ENCODE measurements around the gene CDH11. TPM values are rescaled to one million over a fixed set of nuclear protein-coding genes. Genes with fewer than 3 reads are reported as not detected.

Gene CDH11
- total and polyA plus RNA-seq, 10 of the 15 experiments (the other 5 are each of a cell fraction or from before 2014, with no cell fraction given) = 0.31 to 9.7 (median 0.87) TPM

DNA sequence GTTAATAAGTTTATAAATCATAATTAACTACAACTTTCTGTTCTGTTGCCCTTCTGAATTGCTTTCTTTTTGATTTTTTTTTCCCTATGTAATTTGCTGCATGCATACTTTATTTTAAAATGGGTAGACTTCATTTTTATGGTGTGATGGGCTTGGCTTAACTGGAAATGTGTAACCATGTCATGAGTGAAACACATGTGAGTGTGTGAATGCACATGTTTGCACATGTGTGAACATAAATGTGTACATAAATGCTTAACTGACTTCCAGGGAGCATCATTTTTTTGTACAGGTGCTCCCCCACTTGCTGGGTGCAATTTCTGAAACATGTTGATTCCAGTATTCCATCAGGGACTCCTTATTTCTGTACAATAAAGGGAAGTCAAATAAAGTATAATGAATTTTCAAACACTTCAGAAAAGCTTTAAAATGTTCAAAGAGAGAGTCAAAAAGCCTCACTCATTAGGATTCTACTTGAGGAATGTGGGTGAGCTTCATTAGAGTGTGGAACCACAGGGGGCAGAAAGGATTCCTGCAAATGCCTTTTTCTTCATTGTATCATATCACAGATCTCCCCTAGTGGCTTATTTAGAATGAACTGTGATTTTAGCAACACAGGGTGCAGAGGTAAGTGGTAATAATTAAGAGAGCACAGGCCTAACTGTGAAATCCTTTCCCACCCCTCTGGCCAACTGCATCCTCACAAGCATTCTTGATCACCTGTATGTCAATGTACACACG lies 31.7 kb upstream of the CDH11 start:
- Histone ChIP-seq H3K27ac (ENCODE audit: control insufficient read depth, insufficient read depth) (no peak overlapping the region), H2AFZ (ENCODE audit: control insufficient read depth, low read depth, low read length) (no peak overlapping the region), H3K36me3 (ENCODE audit: control insufficient read depth in 2 of 2, insufficient read depth in 2 of 2, low read length in 1 of 2) (no peaks in the 10 kb centered on the region), H3K4me3 (no peak overlapping the region), H3K79me2 (ENCODE audit: control insufficient read depth, insufficient read depth, low read length) (no peaks in the 10 kb centered on the region), H3K4me2 (ENCODE audit: control insufficient read depth, insufficient read depth) (no peak overlapping the region), H3K27me3 (replicated peaks in 1 of 2; ENCODE audit: control insufficient read depth in 2 of 2, insufficient read depth in 2 of 2, low read length in 1 of 2) (no peaks in the 10 kb centered on the region), H3K4me1 (ENCODE audit: control insufficient read depth, insufficient read depth, low read length) (no peaks in the 10 kb centered on the region), H4K20me1 (ENCODE audit: control insufficient read depth, insufficient read depth) (no peaks in the 10 kb centered on the region), H3K9ac (ENCODE audit: control insufficient read depth, insufficient read depth, low read length) (no peak overlapping the region), H3K9me3 (replicated peaks; ENCODE audit: control insufficient read depth, insufficient read depth, low read length) (no peaks in the 10 kb centered on the region)
- BruUV-seq (replicated peaks) = no TSS peak
- FAIRE-seq (no peak), DNase-seq (ENCODE audit: low read depth, low spot score) (no peak), ATAC-seq (no peak)
- in situ Hi-C loops (cut with MboI) (no loop called here), intact Hi-C loops (cut with micrococcal nuclease; ENCODE audit: unreplicated experiment) (no loop called here)
- ChIA-PET CTCF (no interaction called here), SMC1A (ENCODE audit: uncharacterized antibody, unreplicated experiment) (no interaction called here), RAD21 (ENCODE audit: unreplicated experiment) (no interaction called here), POLR2A (no interaction called here)
- WGBS (ENCODE audit: insufficient coverage, insufficient replicate concordance, low lambda C conversion rate, missing lambda C conversion rate) = 13% methylated on average over 1 of the region's 1 CpG
- no peak for TF ChIP-seq MTA3 (IDR thresholded peaks at IDR 0.05; ENCODE audit: borderline replicate concordance, low read length)
- no peak for TF ChIP-seq EZH2 (IDR thresholded peaks at IDR 0.05; ENCODE audit: borderline replicate concordance, control insufficient read depth, low read depth, low read length)
- TF ChIP-seq TCF7 (IDR thresholded peaks at IDR 0.05; ENCODE audit: borderline replicate concordance) = no peak
- no peak for TF ChIP-seq HDAC6 (IDR thresholded peaks at IDR 0.05; ENCODE audit: unreplicated experiment)
- no peak for TF ChIP-seq IRF3 (IDR thresholded peaks at IDR 0.05)
- TF ChIP-seq, protein P1, sequence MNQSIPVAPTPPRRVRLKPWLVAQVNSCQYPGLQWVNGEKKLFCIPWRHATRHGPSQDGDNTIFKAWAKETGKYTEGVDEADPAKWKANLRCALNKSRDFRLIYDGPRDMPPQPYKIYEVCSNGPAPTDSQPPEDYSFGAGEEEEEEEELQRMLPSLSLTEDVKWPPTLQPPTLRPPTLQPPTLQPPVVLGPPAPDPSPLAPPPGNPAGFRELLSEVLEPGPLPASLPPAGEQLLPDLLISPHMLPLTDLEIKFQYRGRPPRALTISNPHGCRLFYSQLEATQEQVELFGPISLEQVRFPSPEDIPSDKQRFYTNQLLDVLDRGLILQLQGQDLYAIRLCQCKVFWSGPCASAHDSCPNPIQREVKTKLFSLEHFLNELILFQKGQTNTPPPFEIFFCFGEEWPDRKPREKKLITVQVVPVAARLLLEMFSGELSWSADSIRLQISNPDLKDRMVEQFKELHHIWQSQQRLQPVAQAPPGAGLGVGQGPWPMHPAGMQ (IDR thresholded peaks at IDR 0.05; ENCODE audit: borderline replicate concordance) = no peak
- TF ChIP-seq HDAC2 (IDR thresholded peaks at IDR 0.05) = no peak
- TF ChIP-seq BCL11A (IDR thresholded peaks at IDR 0.05; ENCODE audit: low read depth, low read length) = no peak
- TF ChIP-seq SUZ12 (IDR thresholded peaks at IDR 0.05; ENCODE audit: unreplicated experiment) = no peak
- no peak for TF ChIP-seq RAD21 (IDR thresholded peaks at IDR 0.05; ENCODE audit: insufficient read depth, low read depth, low read length)
- TF ChIP-seq ZSCAN29 (IDR thresholded peaks at IDR 0.05) = no peak
- TF ChIP-seq ZBTB40 (IDR thresholded peaks at IDR 0.05; ENCODE audit: borderline replicate concordance) = no peak
- no peak for TF ChIP-seq ZNF217 (IDR thresholded peaks at IDR 0.05)
- no peak for TF ChIP-seq MAX (IDR thresholded peaks at IDR 0.05; ENCODE audit: low read depth, low read length)

All from GM12878 (cell line).